K562 (cell line): Measurements from ENCODE around the gene TRIM65. TPM values are rescaled to one million over a fixed set of nuclear protein-coding genes. Genes with fewer than 3 reads are reported as not detected.

Experiments used
- ARNT ChIP-seq, 2 experiments: fragments of 450-650 bp; IDR thresholded peaks; 2 replicates each; pipeline ENCODE4 v1.6.1; 2016; ENCODE audit warnings: mild to moderate bottlenecking in 1 of 2
- ATF3 ChIP-seq, 2 experiments: fragments of 450-650 bp in 1 of 2; sonication (generic) in 1 of 2; formaldehyde crosslinking in 1 of 2; IDR thresholded peaks in 1 of 2; conservative IDR thresholded peaks in 1 of 2; 2 replicates each; pipeline versions ENCODE4 v1.6.1 to v1.8.1; 2016 to 2023; ENCODE audit warnings: mild to moderate bottlenecking in 2 of 2, moderate library complexity in 2 of 2, inconsistent platforms in 1 of 2, missing genetic modification reagents in 1 of 2
- ELF4 ChIP-seq: fragments of 450-650 bp; formaldehyde crosslinking; IDR thresholded peaks from 2 replicates; pipeline ENCODE4 v1.4.0; 2022; ENCODE audit warnings: missing genetic modification characterization
- FOXM1 ChIP-seq, 2 experiments: fragments of 450-650 bp in 1 of 2; sonication (generic) in 1 of 2; formaldehyde crosslinking in 1 of 2; IDR thresholded peaks; 2 replicates each; pipeline versions ENCODE4 v1.6.1 to v1.9.0; 2017 to 2022; ENCODE audit warnings: low read depth in 2 of 2, mild to moderate bottlenecking in 2 of 2, missing genetic modification reagents in 1 of 2, moderate library complexity in 1 of 2
- HBP1 ChIP-seq: fragments of 450-650 bp; formaldehyde crosslinking; IDR thresholded peaks from 2 replicates; pipeline ENCODE4 v1.4.0; 2022; ENCODE audit warnings: missing genetic modification characterization
- MEF2D ChIP-seq: conservative IDR thresholded peaks from 2 replicates; pipeline ENCODE4 v1.6.1; 2016; ENCODE audit warnings: low read depth, missing genetic modification characterization, missing compliant biosample characterization
- MEIS2 ChIP-seq: fragments of 450-650 bp; IDR thresholded peaks from 2 replicates; pipeline ENCODE4 v1.6.1; 2014; ENCODE audit warnings: mild to moderate bottlenecking; ENCODE audit not compliant: partially characterized antibody
- NFATC3 ChIP-seq: fragments of 450-650 bp; IDR thresholded peaks from 2 replicates; pipeline ENCODE4 v1.6.1; 2017; ENCODE audit warnings: mild to moderate bottlenecking
- RBM15 ChIP-seq: fragments of 200-400 bp; formaldehyde crosslinking; IDR thresholded peaks from 2 replicates; pipeline ENCODE4 v1.6.1; 2018; ENCODE audit warnings: mild to moderate bottlenecking, low read length, moderate library complexity; ENCODE audit not compliant: insufficient read depth
- SMAD2 ChIP-seq: fragments of 150-350 bp; IDR thresholded peaks from 2 replicates; pipeline ENCODE4 v1.6.1; 2014; ENCODE audit warnings: low read depth, mild to moderate bottlenecking, low read length
- SRSF1 ChIP-seq: fragments of 200-400 bp; formaldehyde crosslinking; IDR thresholded peaks from 2 replicates; pipeline ENCODE4 v1.6.1; 2017; ENCODE audit warnings: mild to moderate bottlenecking, low read depth, low read length, moderate library complexity
- TSC22D4 ChIP-seq: fragments of 450-650 bp; IDR thresholded peaks from 2 replicates; pipeline ENCODE4 v1.6.1; 2016; ENCODE audit warnings: missing genetic modification characterization, missing biosample characterization, control low read depth
- USF2 ChIP-seq: sonication (generic); formaldehyde crosslinking; IDR thresholded peaks from 2 replicates; pipeline ENCODE4 v1.5.0; 2020; ENCODE audit warnings: missing genetic modification reagents
- ZBTB2 ChIP-seq: fragments of 450-650 bp; IDR thresholded peaks from 2 replicates; pipeline ENCODE4 v1.6.1; 2016; ENCODE audit warnings: antibody characterized with exemption
- ZC3H4 ChIP-seq: sonication (generic); formaldehyde crosslinking; IDR thresholded peaks from 2 replicates; pipeline ENCODE4 v1.9.0; 2021; ENCODE audit warnings: missing genetic modification reagents, borderline replicate concordance
- ZFP36 ChIP-seq: fragments of 150-350 bp; IDR thresholded peaks from 2 replicates; pipeline ENCODE4 v1.6.1; 2018; ENCODE audit warnings: low read length, low read depth; ENCODE audit not compliant: partially characterized antibody
- ZKSCAN1 ChIP-seq: fragments of 150-350 bp; IDR thresholded peaks from 2 replicates; pipeline ENCODE4 v1.6.1; 2016; ENCODE audit warnings: low read depth, low read length
- ZNF134 ChIP-seq: fragments of 250-450 bp; sonication (Bioruptor Pico); conservative IDR thresholded peaks from 2 replicates; pipeline ENCODE4 v1.4.0; 2020
- ZNF280A ChIP-seq: fragments of 450-650 bp; IDR thresholded peaks from 2 replicates; pipeline ENCODE4 v1.6.1; 2018; ENCODE audit warnings: mild to moderate bottlenecking, low read depth; ENCODE audit not compliant: partially characterized antibody
- ZNF354B ChIP-seq: fragments of 250-450 bp; sonication (Bioruptor Pico); IDR thresholded peaks from 2 replicates; pipeline ENCODE4 v1.4.0; 2020
- ZNF766 ChIP-seq: fragments of 200-800 bp; sonication (Bioruptor generic); conservative IDR thresholded peaks from 2 replicates; pipeline ENCODE4 v1.6.1; 2016; ENCODE audit warnings: missing genetic modification characterization, missing compliant biosample characterization
- ZNF77 ChIP-seq: fragments of 250-450 bp; sonication (Bioruptor Pico); IDR thresholded peaks from 2 replicates; pipeline ENCODE4 v1.5.0; 2020
- polyA plus RNA-seq, 8 experiments: library from polyadenylated mRNA; depleted of rRNA in 4 of 8; stranded (reverse) in 5 of 8; unstranded in 3 of 8; fragments of >200 nt; fragmentation: Nextera tagmentation in 2 of 8; fragmentation: Illumina TruSeq in 1 of 8; extraction: Ambion mirVana in 2 of 8; extraction: Trizol in 1 of 8; gene quantifications; 2 replicates each; pipeline versions ENCODE4 v1.2.1 to v1.2.3, GENCODE V29; 2011 to 2014; ENCODE audit warnings: inconsistent platforms in 1 of 8, missing spikeins in 1 of 8
- total RNA-seq, 7 experiments: library from RNA; depleted of rRNA in 6 of 7; stranded (reverse); fragments of >200 nt in 6 of 7; fragmentation: Illumina TruSeq in 2 of 7; extraction: Trizol in 2 of 7; gene quantifications; 2 replicates each; pipeline versions ENCODE4 v1.2.1 to v1.2.3, GENCODE V29; 2011 to 2021; ENCODE audit warnings: low replicate concordance in 1 of 7

Gene TRIM65
- total and polyA plus RNA-seq, 9 of the 15 experiments (the other 6 are each of a cell fraction or from before 2014, with no cell fraction given): 2.8 to 45.7 (median 22.9) TPM

- TF ChIP-seq ZNF280A (no peak), MEIS2 (peak; percentile 28), ZNF134 (CRISPR knock-in tag) (no peak), SRSF1 (no peak), USF2 (CRISPR knock-in tag) (peak; percentile 95), ZKSCAN1 (no peak; the same call in 1 of the 2 replicates), ZFP36 (no peak), RBM15 (no peak), HBP1 (CRISPR knock-in tag) (no peak), ZNF766 (peak; percentile 98), ZNF77 (CRISPR knock-in tag) (no peak), ZNF354B (CRISPR knock-in tag) (no peak), ATF3 (IDR thresholded peaks at IDR 0.05) (peak; percentile 27; the same call in 1 of the 2 replicates), ATF3 (CRISPR knock-in tag; conservative IDR thresholded peaks at IDR 0.05) (0 out of 2 replicates have a peak, but pooled peaks have one; percentile 43), ZBTB2 (peak; percentile 31; the same call in 1 of the 2 replicates), ZC3H4 (CRISPR knock-in tag) (peak; percentile 82; the same call in 1 of the 2 replicates), ELF4 (CRISPR knock-in tag) (no peak), NFATC3 (no peak), FOXM1 (IDR thresholded peaks at IDR 0.05; ENCODE audit: low read depth) (peak; percentile 29; the same call in 1 of the 2 replicates), FOXM1 (CRISPR knock-in tag; IDR thresholded peaks at IDR 0.05; ENCODE audit: low read depth) (no peak), SMAD2 (peak; percentile 29; the same call in 1 of the 2 replicates), MEF2D (tag) (no peak; the same call in 1 of the 2 replicates), ARNT (IDR thresholded peaks at IDR 0.05) (0 out of 4 replicates have a peak, but pooled peaks of 1 of the 2 experiments have one; percentile 16), TSC22D4 (tag) (no peak)
Measured at GRCh38 chr17:75855310-75856061, 41.3 kb downstream of the TRIM65 start, which contains the start of gene WBP2 (continued).
